GM21717 (cell line): ENCODE data around the gene G0S2.

Experiments
- ATAC-seq: cut with Tn5 transposase; IDR thresholded peaks from one replicate; pipeline ENCODE4 v1.9.1; 2021; ENCODE audit warnings: mild to moderate bottlenecking, moderate library complexity; ENCODE audit not compliant: unreplicated experiment

The G0S2 gene

GRCh38 chr1:209674957-209675564 is at the start of gene G0S2:
G0S2 (plus strand) TSS chr1:209675412; CDS start chr1:209675685, 273 bp downstream.
- no peak for ATAC-seq

- no peak for ATAC-seq
Observed at GRCh38 chr1:209625791-209626285, 49.4 kb upstream of the G0S2 start.

GRCh38 chr1:209626346-209627026 is 48.7 kb upstream of the G0S2 start:
- ATAC-seq, result no peak

GRCh38 chr1:209627027-209627731 is 48.0 kb upstream of the G0S2 start:
- no peak for ATAC-seq

GRCh38 chr1:209627732-209628196 is 47.4 kb upstream of the G0S2 start:
- ATAC-seq, result peak; percentile 79

- ATAC-seq, result no peak
Observed at GRCh38 chr1:209628618-209629299, 46.5 kb upstream of the G0S2 start.

- ATAC-seq, result no peak
Observed at GRCh38 chr1:209629621-209630382, 45.4 kb upstream of the G0S2 start.

GRCh38 chr1:209630383-209631225 is 44.6 kb upstream of the G0S2 start:
- ATAC-seq, result no peak

GRCh38 chr1:209633335-209633997 is 41.7 kb upstream of the G0S2 start:
- peak; percentile 87 for ATAC-seq

- no peak for ATAC-seq
Observed at GRCh38 chr1:209634005-209634737, 41.0 kb upstream of the G0S2 start.

GRCh38 chr1:209635850-209636249 is 39.4 kb upstream of the G0S2 start:
- ATAC-seq, result no peak

- no peak for ATAC-seq
Observed at GRCh38 chr1:209641832-209642172, 33.4 kb upstream of the G0S2 start.

GRCh38 chr1:209642816-209643215 is 32.4 kb upstream of the G0S2 start:
- ATAC-seq, result no peak

- ATAC-seq, result no peak
Observed at GRCh38 chr1:209643285-209644020, 31.8 kb upstream of the G0S2 start.

- ATAC-seq, result no peak
Observed at GRCh38 chr1:209645574-209646452, 29.4 kb upstream of the G0S2 start.

GRCh38 chr1:209646558-209646957 is 28.7 kb upstream of the G0S2 start:
- no peak for ATAC-seq

GRCh38 chr1:209647156-209647555 is 28.1 kb upstream of the G0S2 start:
- no peak for ATAC-seq
